RWPE2 (cell line): Measurements from ENCODE around the gene CCT6B.
A peak's percentile ranks its signal among the peaks of the same experiment; 100 is the strongest.

Experiments
- ATAC-seq: fragments of 200-7000 bp; cut with Tn5 transposase; 3 replicates; pipeline ENCODE4 v1.9.1; 2021; ENCODE audit warnings: low read depth
- DNase-seq: peaks from one replicate; pipeline ENCODE4 v3.0.0-alpha.2; 2020; ENCODE audit warnings: low spot score
- H3K27ac ChIP-seq: fragments of 450-650 bp; 2 replicates; pipeline ENCODE4 v1.5.1; 2017; ENCODE audit warnings: mild to moderate bottlenecking; ENCODE audit not compliant: poor library complexity, severe bottlenecking
- H3K27me3 ChIP-seq: fragments of 250-450 bp; sonication (Bioruptor Pico); 2 replicates; pipeline ENCODE4 v1.5.1; 2021; ENCODE audit warnings: mild to moderate bottlenecking, moderate library complexity; ENCODE audit not compliant: insufficient read depth, poor library complexity, severe bottlenecking
- H3K36me3 ChIP-seq: fragments of 250-450 bp; sonication (Bioruptor Pico); 2 replicates; pipeline ENCODE4 v1.5.1; 2020; ENCODE audit warnings: low read depth, mild to moderate bottlenecking, moderate library complexity
- H3K4me1 ChIP-seq: fragments of 250-450 bp; sonication (Bioruptor Pico); 2 replicates; pipeline ENCODE4 v1.5.1; 2021; ENCODE audit warnings: mild to moderate bottlenecking, moderate library complexity; ENCODE audit not compliant: insufficient read depth, poor library complexity, severe bottlenecking
- H3K4me3 ChIP-seq: fragments of 250-450 bp; sonication (Bioruptor Pico); 2 replicates; pipeline ENCODE4 v1.5.1; 2021; ENCODE audit warnings: mild to moderate bottlenecking, moderate library complexity; ENCODE audit not compliant: severe bottlenecking
- H3K9me3 ChIP-seq: fragments of 250-450 bp; sonication (Bioruptor Pico); 2 replicates; pipeline ENCODE4 v1.5.1; 2021; ENCODE audit warnings: mild to moderate bottlenecking, moderate library complexity; ENCODE audit not compliant: severe bottlenecking
- TF ChIP-seq, protein P1 (sequence below): fragments of 450-650 bp; IDR thresholded peaks from one replicate; pipeline ENCODE4 v1.5.1; 2017; ENCODE audit warnings: mild to moderate bottlenecking, moderate library complexity; ENCODE audit not compliant: poor library complexity, severe bottlenecking

The CCT6B gene

DNA sequence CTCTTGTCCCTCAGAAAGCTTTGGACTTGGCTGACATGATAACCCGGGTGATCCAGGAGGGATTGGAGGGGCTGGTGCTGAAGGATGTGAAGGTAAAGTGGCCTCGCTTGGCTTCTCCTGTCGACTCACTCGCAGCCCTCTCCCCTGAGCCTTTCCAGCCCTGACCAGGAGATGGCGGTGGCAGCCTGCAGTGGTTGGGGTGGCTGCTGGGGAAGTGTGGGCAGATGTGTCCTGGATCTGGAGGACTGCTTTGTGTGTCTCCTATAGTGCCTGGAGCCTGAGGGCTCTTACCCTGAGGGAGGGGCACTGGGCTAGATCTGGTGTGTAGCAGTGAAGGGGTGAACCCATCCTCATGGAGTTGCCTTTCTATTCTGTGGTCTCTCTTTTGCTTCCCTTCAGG is 36.9 kb upstream of the CCT6B start:
- H3K27ac ChIP-seq = no peak overlapping the region
- ATAC-seq = peak; percentile 74
- no peak for DNase-seq
- H3K9me3 ChIP-seq = no peaks in the 10 kb centered on the region
- H3K27me3 ChIP-seq = no peaks in the 10 kb centered on the region
- H3K36me3 ChIP-seq = peaks cover 81% of the 10 kb centered on the region
- TF ChIP-seq, protein P1, sequence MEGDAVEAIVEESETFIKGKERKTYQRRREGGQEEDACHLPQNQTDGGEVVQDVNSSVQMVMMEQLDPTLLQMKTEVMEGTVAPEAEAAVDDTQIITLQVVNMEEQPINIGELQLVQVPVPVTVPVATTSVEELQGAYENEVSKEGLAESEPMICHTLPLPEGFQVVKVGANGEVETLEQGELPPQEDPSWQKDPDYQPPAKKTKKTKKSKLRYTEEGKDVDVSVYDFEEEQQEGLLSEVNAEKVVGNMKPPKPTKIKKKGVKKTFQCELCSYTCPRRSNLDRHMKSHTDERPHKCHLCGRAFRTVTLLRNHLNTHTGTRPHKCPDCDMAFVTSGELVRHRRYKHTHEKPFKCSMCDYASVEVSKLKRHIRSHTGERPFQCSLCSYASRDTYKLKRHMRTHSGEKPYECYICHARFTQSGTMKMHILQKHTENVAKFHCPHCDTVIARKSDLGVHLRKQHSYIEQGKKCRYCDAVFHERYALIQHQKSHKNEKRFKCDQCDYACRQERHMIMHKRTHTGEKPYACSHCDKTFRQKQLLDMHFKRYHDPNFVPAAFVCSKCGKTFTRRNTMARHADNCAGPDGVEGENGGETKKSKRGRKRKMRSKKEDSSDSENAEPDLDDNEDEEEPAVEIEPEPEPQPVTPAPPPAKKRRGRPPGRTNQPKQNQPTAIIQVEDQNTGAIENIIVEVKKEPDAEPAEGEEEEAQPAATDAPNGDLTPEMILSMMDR = peak; percentile 75
- H3K4me3 ChIP-seq = no peak overlapping the region
- H3K4me1 ChIP-seq = no peaks in the 10 kb centered on the region

DNA sequence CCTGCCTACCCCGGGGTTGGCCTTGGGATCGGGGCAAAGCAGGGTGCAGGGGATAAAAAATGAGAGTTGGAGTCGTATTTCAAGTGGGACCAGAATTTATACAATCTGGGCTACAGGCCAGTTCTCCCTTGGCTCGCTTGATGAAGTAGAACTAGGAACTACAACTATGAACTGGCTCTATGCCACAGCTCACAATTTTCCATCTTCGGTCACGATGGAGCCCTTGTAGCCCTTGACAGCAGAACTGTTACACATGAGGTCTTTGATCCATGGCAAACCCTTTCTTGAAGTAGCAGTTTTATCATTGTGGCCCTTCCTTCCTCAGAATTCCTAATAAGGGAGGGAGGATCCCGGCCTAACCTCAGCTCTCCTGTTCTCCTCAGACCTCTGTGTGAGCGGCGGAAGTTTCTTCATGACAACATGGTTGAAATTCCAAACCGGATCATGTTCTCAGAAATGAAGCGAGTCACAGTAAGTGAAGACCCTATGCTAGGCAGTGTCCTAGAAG is 36.1 kb upstream of the CCT6B start:
- H3K4me1 ChIP-seq = no peaks in the 10 kb centered on the region
- ATAC-seq (no peak), DNase-seq (no peak)
- no peaks in the 10 kb centered on the region for H3K27me3 ChIP-seq
- H3K27ac ChIP-seq = no peak overlapping the region
- peaks cover 82% of the 10 kb centered on the region for H3K36me3 ChIP-seq
- H3K4me3 ChIP-seq = no peak overlapping the region
- H3K9me3 ChIP-seq = no peaks in the 10 kb centered on the region
- TF ChIP-seq, protein P1 = no peak

DNA sequence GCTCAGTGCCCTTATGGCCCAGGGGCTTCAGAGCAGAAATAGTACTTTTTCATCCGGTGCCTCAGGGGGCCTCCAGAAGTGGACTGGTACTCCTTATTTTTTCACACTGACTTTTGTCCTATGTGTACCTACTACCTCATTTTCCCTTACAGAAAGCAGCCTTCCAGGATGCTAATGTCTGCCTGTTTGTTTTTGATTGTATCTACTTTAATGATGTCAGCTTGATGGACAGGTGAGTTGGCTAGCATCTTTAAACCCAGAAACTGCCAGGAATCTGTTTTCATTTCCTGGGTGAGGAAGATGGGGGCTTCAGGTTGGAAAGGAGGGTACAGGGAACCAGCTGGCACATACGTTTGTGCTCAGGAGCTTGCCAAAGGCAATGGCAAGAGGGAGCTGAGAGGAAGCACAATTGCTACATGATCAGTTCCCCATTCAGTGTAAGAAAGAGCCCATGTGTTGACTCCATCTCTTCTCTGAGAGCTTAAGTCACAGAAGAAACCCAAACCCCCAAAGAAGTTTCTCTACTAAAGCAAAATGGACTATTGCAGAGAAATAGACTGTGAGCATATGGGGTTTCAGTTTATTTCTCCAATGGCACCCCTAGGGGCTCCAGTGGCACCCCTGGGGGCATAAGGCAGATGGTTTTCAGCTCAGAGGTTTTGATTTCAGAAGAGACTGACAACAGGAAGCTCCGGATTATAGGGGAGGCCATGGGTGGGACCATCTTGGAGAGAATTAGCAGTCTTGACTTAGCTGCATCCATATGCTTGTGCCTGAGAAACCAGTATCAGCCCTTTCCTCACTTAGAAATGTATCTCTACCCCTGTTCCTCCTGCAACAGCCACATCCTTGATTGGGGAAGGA is 35.4 kb upstream of the CCT6B start:
- no peaks in the 10 kb centered on the region for H3K9me3 ChIP-seq
- no peak overlapping the region for H3K27ac ChIP-seq
- ATAC-seq = no peak
- TF ChIP-seq, protein P1 = no peak
- H3K4me1 ChIP-seq = no peaks in the 10 kb centered on the region
- no peak for DNase-seq
- no peaks in the 10 kb centered on the region for H3K27me3 ChIP-seq
- H3K4me3 ChIP-seq = no peak overlapping the region
- H3K36me3 ChIP-seq = peaks cover 85% of the 10 kb centered on the region

DNA sequence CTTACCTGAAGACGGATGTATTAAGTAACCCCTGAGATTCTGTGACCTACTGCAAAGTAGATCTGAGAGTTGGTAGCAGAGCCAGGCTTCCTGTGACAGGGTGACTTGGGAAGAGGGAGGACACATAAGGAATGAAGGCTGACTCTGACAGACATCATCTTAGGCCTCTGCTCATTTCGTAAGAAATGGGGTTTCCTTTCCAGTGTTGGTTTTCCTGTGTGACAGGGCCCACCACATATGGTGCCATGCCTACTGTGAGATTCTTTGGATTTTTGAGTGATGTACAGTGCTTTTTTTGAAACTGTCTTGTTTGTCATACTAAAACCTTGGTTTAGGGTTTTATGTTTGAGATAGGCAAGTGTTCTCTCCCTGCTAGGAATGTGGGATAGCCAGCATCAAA is 31.8 kb upstream of the CCT6B start:
- Histone ChIP-seq H3K9me3 (no peaks in the 10 kb centered on the region), H3K27me3 (no peaks in the 10 kb centered on the region), H3K36me3 (peaks cover 92% of the 10 kb centered on the region), H3K4me3 (no peak overlapping the region), H3K27ac (no peak overlapping the region), H3K4me1 (no peaks in the 10 kb centered on the region)
- TF ChIP-seq, protein P1 = no peak
- no peak for ATAC-seq
- no peak for DNase-seq

DNA sequence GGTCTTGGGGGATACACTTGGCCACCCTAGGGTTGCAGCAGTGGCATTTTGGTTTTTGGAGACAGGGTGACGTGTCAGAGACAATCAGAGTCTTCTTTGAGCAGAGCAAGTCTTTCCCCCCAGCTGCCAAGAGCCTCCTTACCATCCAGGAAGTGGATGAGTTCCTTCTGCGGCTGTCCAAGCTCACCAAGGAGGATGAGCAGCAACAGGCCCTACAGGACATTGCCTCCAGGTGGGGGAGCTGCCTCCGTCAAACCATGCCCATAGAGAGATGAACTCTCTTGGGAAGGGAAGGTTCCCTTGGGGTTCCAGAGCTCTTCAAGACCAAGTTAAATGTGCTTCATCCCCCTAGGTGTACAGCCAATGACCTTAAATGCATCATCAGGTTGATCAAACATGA is 30.3 kb upstream of the CCT6B start:
- TF ChIP-seq, protein P1 = no peak
- Histone ChIP-seq H3K36me3 (peaks cover 89% of the 10 kb centered on the region), H3K27me3 (no peaks in the 10 kb centered on the region), H3K9me3 (no peaks in the 10 kb centered on the region), H3K4me3 (no peak overlapping the region), H3K4me1 (no peaks in the 10 kb centered on the region), H3K27ac (no peak overlapping the region)
- ATAC-seq (no peak), DNase-seq (no peak)
